ENCODE results near the gene HSD17B14. TPM values are rescaled to one million over a fixed set of nuclear protein-coding genes. Genes with fewer than 3 reads are reported as not detected.

The HSD17B14 gene
- total and polyA plus RNA-seq, 2 experiments from 2014 or later: 8.4 to 11.7 TPM

DNA sequence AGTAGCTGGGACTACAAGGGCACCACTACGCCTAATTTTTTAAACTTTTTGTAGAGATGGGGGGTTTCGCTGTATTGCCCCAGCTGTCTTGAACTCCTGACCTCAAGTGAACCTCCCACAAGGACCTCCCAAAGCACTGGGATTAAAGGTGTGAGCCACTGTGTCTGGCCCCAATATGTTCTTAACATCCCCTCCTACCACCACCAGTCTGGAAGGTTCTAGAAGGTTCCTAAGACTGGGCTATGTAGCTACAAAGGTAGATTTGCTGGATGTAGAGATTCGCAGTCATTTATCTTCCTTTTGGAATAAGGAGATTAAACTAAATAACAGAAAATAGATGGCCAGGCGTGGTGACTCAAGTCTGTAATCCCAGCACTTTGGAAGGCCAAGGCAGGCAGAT lies 5.3 kb downstream of the HSD17B14 start (continued):
- TF ChIP-seq, protein P1, sequence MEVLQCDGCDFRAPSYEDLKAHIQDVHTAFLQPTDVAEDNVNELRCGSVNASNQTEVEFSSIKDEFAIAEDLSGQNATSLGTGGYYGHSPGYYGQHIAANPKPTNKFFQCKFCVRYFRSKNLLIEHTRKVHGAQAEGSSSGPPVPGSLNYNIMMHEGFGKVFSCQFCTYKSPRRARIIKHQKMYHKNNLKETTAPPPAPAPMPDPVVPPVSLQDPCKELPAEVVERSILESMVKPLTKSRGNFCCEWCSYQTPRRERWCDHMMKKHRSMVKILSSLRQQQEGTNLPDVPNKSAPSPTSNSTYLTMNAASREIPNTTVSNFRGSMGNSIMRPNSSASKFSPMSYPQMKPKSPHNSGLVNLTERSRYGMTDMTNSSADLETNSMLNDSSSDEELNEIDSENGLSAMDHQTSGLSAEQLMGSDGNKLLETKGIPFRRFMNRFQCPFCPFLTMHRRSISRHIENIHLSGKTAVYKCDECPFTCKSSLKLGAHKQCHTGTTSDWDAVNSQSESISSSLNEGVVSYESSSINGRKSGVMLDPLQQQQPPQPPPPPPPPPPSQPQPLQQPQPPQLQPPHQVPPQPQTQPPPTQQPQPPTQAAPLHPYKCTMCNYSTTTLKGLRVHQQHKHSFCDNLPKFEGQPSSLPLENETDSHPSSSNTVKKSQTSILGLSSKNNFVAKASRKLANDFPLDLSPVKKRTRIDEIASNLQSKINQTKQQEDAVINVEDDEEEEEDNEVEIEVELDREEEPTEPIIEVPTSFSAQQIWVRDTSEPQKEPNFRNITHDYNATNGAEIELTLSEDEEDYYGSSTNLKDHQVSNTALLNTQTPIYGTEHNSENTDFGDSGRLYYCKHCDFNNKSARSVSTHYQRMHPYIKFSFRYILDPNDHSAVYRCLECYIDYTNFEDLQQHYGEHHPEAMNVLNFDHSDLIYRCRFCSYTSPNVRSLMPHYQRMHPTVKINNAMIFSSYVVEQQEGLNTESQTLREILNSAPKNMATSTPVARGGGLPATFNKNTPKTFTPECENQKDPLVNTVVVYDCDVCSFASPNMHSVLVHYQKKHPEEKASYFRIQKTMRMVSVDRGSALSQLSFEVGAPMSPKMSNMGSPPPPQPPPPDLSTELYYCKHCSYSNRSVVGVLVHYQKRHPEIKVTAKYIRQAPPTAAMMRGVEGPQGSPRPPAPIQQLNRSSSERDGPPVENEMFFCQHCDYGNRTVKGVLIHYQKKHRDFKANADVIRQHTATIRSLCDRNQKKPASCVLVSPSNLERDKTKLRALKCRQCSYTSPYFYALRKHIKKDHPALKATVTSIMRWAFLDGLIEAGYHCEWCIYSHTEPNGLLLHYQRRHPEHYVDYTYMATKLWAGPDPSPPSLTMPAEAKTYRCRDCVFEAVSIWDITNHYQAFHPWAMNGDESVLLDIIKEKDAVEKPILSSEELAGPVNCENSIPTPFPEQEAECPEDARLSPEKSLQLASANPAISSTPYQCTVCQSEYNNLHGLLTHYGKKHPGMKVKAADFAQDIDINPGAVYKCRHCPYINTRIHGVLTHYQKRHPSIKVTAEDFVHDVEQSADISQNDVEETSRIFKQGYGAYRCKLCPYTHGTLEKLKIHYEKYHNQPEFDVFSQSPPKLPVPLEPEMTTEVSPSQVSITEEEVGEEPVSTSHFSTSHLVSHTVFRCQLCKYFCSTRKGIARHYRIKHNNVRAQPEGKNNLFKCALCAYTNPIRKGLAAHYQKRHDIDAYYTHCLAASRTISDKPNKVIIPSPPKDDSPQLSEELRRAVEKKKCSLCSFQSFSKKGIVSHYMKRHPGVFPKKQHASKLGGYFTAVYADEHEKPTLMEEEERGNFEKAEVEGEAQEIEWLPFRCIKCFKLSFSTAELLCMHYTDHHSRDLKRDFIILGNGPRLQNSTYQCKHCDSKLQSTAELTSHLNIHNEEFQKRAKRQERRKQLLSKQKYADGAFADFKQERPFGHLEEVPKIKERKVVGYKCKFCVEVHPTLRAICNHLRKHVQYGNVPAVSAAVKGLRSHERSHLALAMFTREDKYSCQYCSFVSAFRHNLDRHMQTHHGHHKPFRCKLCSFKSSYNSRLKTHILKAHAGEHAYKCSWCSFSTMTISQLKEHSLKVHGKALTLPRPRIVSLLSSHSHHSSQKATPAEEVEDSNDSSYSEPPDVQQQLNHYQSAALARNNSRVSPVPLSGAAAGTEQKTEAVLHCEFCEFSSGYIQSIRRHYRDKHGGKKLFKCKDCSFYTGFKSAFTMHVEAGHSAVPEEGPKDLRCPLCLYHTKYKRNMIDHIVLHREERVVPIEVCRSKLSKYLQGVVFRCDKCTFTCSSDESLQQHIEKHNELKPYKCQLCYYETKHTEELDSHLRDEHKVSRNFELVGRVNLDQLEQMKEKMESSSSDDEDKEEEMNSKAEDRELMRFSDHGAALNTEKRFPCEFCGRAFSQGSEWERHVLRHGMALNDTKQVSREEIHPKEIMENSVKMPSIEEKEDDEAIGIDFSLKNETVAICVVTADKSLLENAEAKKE (CRISPR knock-in tag; IDR thresholded peaks at IDR 0.05): no peak
- TF ChIP-seq, protein P2, sequence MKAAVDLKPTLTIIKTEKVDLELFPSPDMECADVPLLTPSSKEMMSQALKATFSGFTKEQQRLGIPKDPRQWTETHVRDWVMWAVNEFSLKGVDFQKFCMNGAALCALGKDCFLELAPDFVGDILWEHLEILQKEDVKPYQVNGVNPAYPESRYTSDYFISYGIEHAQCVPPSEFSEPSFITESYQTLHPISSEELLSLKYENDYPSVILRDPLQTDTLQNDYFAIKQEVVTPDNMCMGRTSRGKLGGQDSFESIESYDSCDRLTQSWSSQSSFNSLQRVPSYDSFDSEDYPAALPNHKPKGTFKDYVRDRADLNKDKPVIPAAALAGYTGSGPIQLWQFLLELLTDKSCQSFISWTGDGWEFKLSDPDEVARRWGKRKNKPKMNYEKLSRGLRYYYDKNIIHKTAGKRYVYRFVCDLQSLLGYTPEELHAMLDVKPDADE (IDR thresholded peaks at IDR 0.05): no peak
- TF ChIP-seq ZNF331 (CRISPR knock-in tag; IDR thresholded peaks at IDR 0.05; ENCODE audit: low read depth) (no peak), EZH2 (IDR thresholded peaks at IDR 0.05; ENCODE audit: low read depth, unreplicated experiment) (no peak), STAT1 (IDR thresholded peaks at IDR 0.05; ENCODE audit: unreplicated experiment) (no peak), ZNF114 (CRISPR knock-in tag; IDR thresholded peaks at IDR 0.05) (no peak), NANOG (IDR thresholded peaks at IDR 0.05; ENCODE audit: borderline replicate concordance) (no peak), JUNB (IDR thresholded peaks at IDR 0.05; ENCODE audit: unreplicated experiment) (no peak), POLR2AphosphoS5 (IDR thresholded peaks at IDR 0.05; ENCODE audit: low read depth) (no peak)
- TF ChIP-seq, protein P3, sequence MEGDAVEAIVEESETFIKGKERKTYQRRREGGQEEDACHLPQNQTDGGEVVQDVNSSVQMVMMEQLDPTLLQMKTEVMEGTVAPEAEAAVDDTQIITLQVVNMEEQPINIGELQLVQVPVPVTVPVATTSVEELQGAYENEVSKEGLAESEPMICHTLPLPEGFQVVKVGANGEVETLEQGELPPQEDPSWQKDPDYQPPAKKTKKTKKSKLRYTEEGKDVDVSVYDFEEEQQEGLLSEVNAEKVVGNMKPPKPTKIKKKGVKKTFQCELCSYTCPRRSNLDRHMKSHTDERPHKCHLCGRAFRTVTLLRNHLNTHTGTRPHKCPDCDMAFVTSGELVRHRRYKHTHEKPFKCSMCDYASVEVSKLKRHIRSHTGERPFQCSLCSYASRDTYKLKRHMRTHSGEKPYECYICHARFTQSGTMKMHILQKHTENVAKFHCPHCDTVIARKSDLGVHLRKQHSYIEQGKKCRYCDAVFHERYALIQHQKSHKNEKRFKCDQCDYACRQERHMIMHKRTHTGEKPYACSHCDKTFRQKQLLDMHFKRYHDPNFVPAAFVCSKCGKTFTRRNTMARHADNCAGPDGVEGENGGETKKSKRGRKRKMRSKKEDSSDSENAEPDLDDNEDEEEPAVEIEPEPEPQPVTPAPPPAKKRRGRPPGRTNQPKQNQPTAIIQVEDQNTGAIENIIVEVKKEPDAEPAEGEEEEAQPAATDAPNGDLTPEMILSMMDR (conservative IDR thresholded peaks at IDR 0.05; ENCODE audit: low read depth in 2 of 2): no peak
